PC-3 (cell line): ENCODE data around the gene TMEM106C. TPM values are rescaled to one million over a fixed set of nuclear protein-coding genes. Genes with fewer than 3 reads are reported as not detected.

Experiments
- ATAC-seq: fragments of 200-7000 bp; cut with Tn5 transposase; 2 replicates; pipeline ENCODE4 v1.9.1; 2020; ENCODE audit warnings: mild to moderate bottlenecking, moderate library complexity
- BruUV-seq: library from RNA; stranded (reverse); fragments of 400-500 nt; replicated peaks from 2 replicates; lab custom pipeline; 2021; lab: Mats Ljungman, UMichigan
- CTCF ChIA-PET: fragments of 300-600 bp; sonication (Branson Sonifier 250); formaldehyde crosslinking; loops from one replicate; lab custom pipeline; 2022; ENCODE audit warnings: antibody characterized with exemption; lab: Charles Lee
- POLR2A ChIA-PET: fragments of 300-600 bp; sonication (Branson Sonifier 250); formaldehyde crosslinking; loops from one replicate; lab custom pipeline; 2022; ENCODE audit warnings: antibody characterized with exemption; ENCODE audit not compliant: unreplicated experiment; lab: Charles Lee
- DNase-seq: peaks from one replicate; pipeline ENCODE4 v3.0.0-alpha.2; 2015
- H2AFZ ChIP-seq: fragments of 300-600 bp; sonication (generic); 2 replicates; pipeline ENCODE4 v1.6.0; 2016; ENCODE audit warnings: antibody characterized with exemption, low read length
- H3F3A ChIP-seq: fragments of 300-600 bp; sonication (generic); one replicate; pipeline ENCODE4 v1.6.0; 2017; ENCODE audit warnings: antibody characterized with exemption, low read length, control low read depth, mild to moderate bottlenecking; ENCODE audit not compliant: unreplicated experiment
- H3K27ac ChIP-seq: fragments of 300-600 bp; sonication (generic); 2 replicates; pipeline ENCODE4 v1.5.1; 2016; ENCODE audit warnings: mild to moderate bottlenecking, low read length
- H3K27me3 ChIP-seq: fragments of 300-600 bp; sonication (generic); 2 replicates; pipeline ENCODE4 v1.6.1; 2016; ENCODE audit warnings: low read length, mixed read lengths
- H3K36me3 ChIP-seq: fragments of 300-600 bp; sonication (generic); 2 replicates; pipeline ENCODE4 v1.6.1; 2016; ENCODE audit warnings: low read depth, mixed run types, low read length, mixed read lengths
- H3K4me1 ChIP-seq: fragments of 300-600 bp; sonication (generic); 2 replicates; pipeline ENCODE4 v1.5.1; 2016; ENCODE audit warnings: low read length; ENCODE audit not compliant: insufficient read depth
- H3K4me2 ChIP-seq: fragments of 300-600 bp; sonication (generic); 2 replicates; pipeline ENCODE4 v1.6.0; 2016; ENCODE audit warnings: low read length
- H3K4me3 ChIP-seq: fragments of 300-600 bp; sonication (generic); 2 replicates; pipeline ENCODE4 v1.5.1; 2016; ENCODE audit warnings: mild to moderate bottlenecking, low read length, mixed read lengths
- H3K79me2 ChIP-seq: fragments of 300-600 bp; sonication (generic); 2 replicates; pipeline ENCODE4 v1.6.1; 2017; ENCODE audit warnings: low read length, mixed read lengths
- H3K9ac ChIP-seq: fragments of 300-600 bp; sonication (generic); 2 replicates; pipeline ENCODE4 v1.6.0; 2016; ENCODE audit warnings: mild to moderate bottlenecking, low read length
- H3K9me2 ChIP-seq: fragments of 300-600 bp; sonication (generic); replicated peaks from 2 replicates; pipeline ENCODE4 v1.6.1; 2016; ENCODE audit warnings: mixed run types, low read length, mixed read lengths
- H3K9me3 ChIP-seq: fragments of 300-600 bp; sonication (generic); 2 replicates; pipeline ENCODE4 v1.6.1; 2016; ENCODE audit warnings: low read length, mixed read lengths
- H4K20me1 ChIP-seq: fragments of 300-600 bp; sonication (generic); 2 replicates; pipeline ENCODE4 v1.6.1; 2016; ENCODE audit warnings: low read length, mixed read lengths
- CTCF ChIP-seq: fragments of 300-600 bp; sonication (generic); conservative IDR thresholded peaks from 2 replicates; pipeline ENCODE4 v1.5.1; 2017; ENCODE audit warnings: antibody characterized with exemption, low read depth, mild to moderate bottlenecking, low read length
- EZH2 ChIP-seq: fragments of 300-600 bp; sonication (generic); IDR thresholded peaks from one replicate; pipeline ENCODE4 v1.6.1; 2017; ENCODE audit warnings: antibody characterized with exemption, mild to moderate bottlenecking, low read length; ENCODE audit not compliant: unreplicated experiment
- EZH2phosphoT487 ChIP-seq: fragments of 300-600 bp; sonication (generic); IDR thresholded peaks from 2 replicates; pipeline ENCODE4 v1.6.1; 2018; ENCODE audit warnings: mild to moderate bottlenecking, antibody characterized with exemption, low read length, borderline replicate concordance
- intact Hi-C: fragments of 100-400 bp; cut with micrococcal nuclease; formaldehyde crosslinking; loops from 2 replicates; pipeline ENCODE4 v1.9.0; 2023
- total RNA-seq: library from RNA; depleted of rRNA; stranded (reverse); fragments of >200 nt; gene quantifications from 2 replicates; pipeline ENCODE4 v1.2.3, GENCODE V29; 2014

TMEM106C gene
- total RNA-seq, 1 experiment from 2014 or later: 166 TPM

- Histone ChIP-seq H3K79me2 (no peaks in the 10 kb centered on the region), H3K9me2 (no peaks in the 10 kb centered on the region), H3K36me3 (no peaks in the 10 kb centered on the region), H3K4me1 (peaks cover under 1% of the 10 kb centered on the region; the same call in 1 of the 2 replicates), H3K9ac (no peak overlapping the region), H3K9me3 (no peaks in the 10 kb centered on the region), H4K20me1 (no peaks in the 10 kb centered on the region), H3K4me3 (no peak overlapping the region), H2AFZ (no peak overlapping the region), H3K4me2 (no peak overlapping the region), H3K27me3 (no peaks in the 10 kb centered on the region), H3F3A (no peaks in the 10 kb centered on the region), H3K27ac (no peak overlapping the region)
- no TSS peak for BruUV-seq
- no peak for ATAC-seq
- ChIA-PET CTCF (no interaction called here), POLR2A (no interaction called here)
- no peak for DNase-seq
- intact Hi-C loops: no loop called here
- no peak for TF ChIP-seq EZH2
- no peak for TF ChIP-seq EZH2phosphoT487
- no peak for TF ChIP-seq CTCF
Observed at GRCh38 chr12:47990351-47991105, 27.1 kb downstream of the TMEM106C start.

- H3K4me1 ChIP-seq: peaks cover 9% of the 10 kb centered on the region
- H3K9me2 ChIP-seq: no peaks in the 10 kb centered on the region
- no peak overlapping the region for H3K4me3 ChIP-seq
- H3K4me2 ChIP-seq: no peak overlapping the region
- H3K9me3 ChIP-seq: no peaks in the 10 kb centered on the region
- H3K9ac ChIP-seq: no peak overlapping the region
- ChIA-PET POLR2A (no interaction called here), CTCF (no interaction called here)
- H3K27ac ChIP-seq: no peak overlapping the region
- no peaks in the 10 kb centered on the region for H3K36me3 ChIP-seq
- TF ChIP-seq CTCF: no peak
- no peaks in the 10 kb centered on the region for H3K27me3 ChIP-seq
- no TSS peak for BruUV-seq
- H4K20me1 ChIP-seq: no peaks in the 10 kb centered on the region
- H2AFZ ChIP-seq: no peak overlapping the region
- no peak for DNase-seq
- intact Hi-C loops: no loop called here
- no peaks in the 10 kb centered on the region for H3F3A ChIP-seq
- H3K79me2 ChIP-seq: no peaks in the 10 kb centered on the region
- ATAC-seq: no peak
Observed at GRCh38 chr12:47991106-47992061, 28.0 kb downstream of the TMEM106C start.
